GM12878 (cell line): Measurements from ENCODE around the gene MAP1S. TPM values are rescaled to one million over a fixed set of nuclear protein-coding genes. Genes with fewer than 3 reads are reported as not detected.
"Not testable (repeated sequence)": the region's sequence is repeated elsewhere in the genome, so short reads cannot be mapped to it uniquely, and the experiment has no call there.

ENCODE experiments used
- ATAC-seq: fragments of 200-7000 bp; cut with Tn5 transposase; 3 replicates; pipeline ENCODE4 v1.9.1; 2020; ENCODE audit warnings: mild to moderate bottlenecking, moderate library complexity
- BruUV-seq: library from RNA; stranded (reverse); fragments of 400-500 nt; replicated peaks from 2 replicates; lab custom pipeline; 2021; lab: Mats Ljungman, UMichigan
- CTCF ChIA-PET: fragments of 300-600 bp; sonication (Branson Sonifier 250); formaldehyde crosslinking; extraction: SDS; loops from one replicate; lab custom pipeline; 2021; ENCODE audit warnings: inconsistent platforms; lab: Yijun Ruan, JAX
- POLR2A ChIA-PET: fragments of 350-600 bp; formaldehyde crosslinking; extraction: SDS; loops from one replicate; lab custom pipeline; 2021; ENCODE audit warnings: inconsistent platforms; lab: Charles Lee
- RAD21 ChIA-PET: fragments of 300-600 bp; sonication (Branson Sonifier 250); formaldehyde crosslinking; loops from one replicate; lab custom pipeline; 2023; ENCODE audit warnings: antibody characterized with exemption; ENCODE audit not compliant: unreplicated experiment; lab: Charles Lee
- SMC1A ChIA-PET: fragments of 300-600 bp; sonication (Branson Sonifier 250); formaldehyde crosslinking; loops from one replicate; lab custom pipeline; 2023; ENCODE audit not compliant: unreplicated experiment, uncharacterized antibody; lab: Charles Lee
- DNase-seq: peaks from one replicate; pipeline ENCODE4 v3.0.0-alpha.2; 2011; ENCODE audit warnings: low read depth, low spot score
- FAIRE-seq: peaks from 3 replicates; lab custom pipeline; 2011; peaks lifted over from hg19 to GRCh38; lab: Jason Lieb, UNC
- H2AFZ ChIP-seq: 2 replicates; pipeline ENCODE4 v1.6.0; 2011; ENCODE audit warnings: low read depth, low read length, control low read depth; ENCODE audit not compliant: control insufficient read depth
- H3K27ac ChIP-seq: 2 replicates; pipeline ENCODE4 v1.5.1; 2011; ENCODE audit warnings: control low read depth; ENCODE audit not compliant: control insufficient read depth, insufficient read depth
- H3K27me3 ChIP-seq, 2 experiments: replicated peaks in 1 of 2; 2 replicates each; pipeline versions ENCODE4 v1.6.0 to v1.6.1; 2011; ENCODE audit warnings: low read length in 1 of 2; ENCODE audit not compliant: control insufficient read depth in 2 of 2, insufficient read depth in 2 of 2
- H3K36me3 ChIP-seq, 2 experiments: 2 replicates each; pipeline ENCODE4 v1.5.1; 2011; ENCODE audit warnings: low read length in 1 of 2; ENCODE audit not compliant: control insufficient read depth in 2 of 2, insufficient read depth in 2 of 2
- H3K4me1 ChIP-seq: 2 replicates; pipeline ENCODE4 v1.6.1; 2011; ENCODE audit warnings: mild to moderate bottlenecking, low read length, moderate library complexity, mixed read lengths; ENCODE audit not compliant: control insufficient read depth, insufficient read depth
- H3K4me2 ChIP-seq: 2 replicates; pipeline ENCODE4 v1.6.0; 2011; ENCODE audit warnings: control low read depth; ENCODE audit not compliant: control insufficient read depth, insufficient read depth
- H3K4me3 ChIP-seq: fragments of 200-600 bp; sonication (generic); 2 replicates; pipeline ENCODE4 v1.5.1; 2016
- H3K79me2 ChIP-seq: 2 replicates; pipeline ENCODE4 v1.6.0; 2011; ENCODE audit warnings: low read length; ENCODE audit not compliant: control insufficient read depth, insufficient read depth
- H3K9ac ChIP-seq: 2 replicates; pipeline ENCODE4 v1.8.0; 2011; ENCODE audit warnings: low read length, control low read depth, mixed read lengths; ENCODE audit not compliant: control insufficient read depth, insufficient read depth
- H3K9me3 ChIP-seq: replicated peaks from 3 replicates; pipeline ENCODE4 v1.5.1; 2011; ENCODE audit warnings: mild to moderate bottlenecking, low read length; ENCODE audit not compliant: control insufficient read depth, insufficient read depth
- H4K20me1 ChIP-seq: 2 replicates; pipeline ENCODE4 v1.6.0; 2011; ENCODE audit not compliant: control insufficient read depth, insufficient read depth
- BHLHE40 ChIP-seq, 2 experiments: fragments of 450-650 bp in 1 of 2; IDR thresholded peaks; 2 replicates each; pipeline ENCODE4 v1.6.1; 2011 to 2017; ENCODE audit warnings: low read depth in 2 of 2, borderline replicate concordance in 1 of 2, improper control_type of control experiment in 1 of 2, low read length in 1 of 2, mild to moderate bottlenecking in 1 of 2
- CHD4 ChIP-seq: fragments of 200-600 bp; sonication (generic); IDR thresholded peaks from 2 replicates; pipeline ENCODE4 v1.6.1; 2016; ENCODE audit warnings: mild to moderate bottlenecking
- RBBP5 ChIP-seq: fragments of 200-600 bp; sonication (generic); conservative IDR thresholded peaks from 2 replicates; pipeline ENCODE4 v1.6.1; 2016
- RFX5 ChIP-seq: IDR thresholded peaks from 2 replicates; pipeline ENCODE4 v1.6.1; 2011; ENCODE audit warnings: low read depth, low read length, improper control_type of control experiment
- SIN3A ChIP-seq: IDR thresholded peaks from 2 replicates; pipeline ENCODE4 v1.6.1; 2012; ENCODE audit warnings: low read depth, low read length, improper control_type of control experiment
- USF2 ChIP-seq: IDR thresholded peaks from 2 replicates; pipeline ENCODE4 v1.6.1; 2011; ENCODE audit warnings: low read depth, low read length, improper control_type of control experiment, borderline replicate concordance
- WGBS: methylation state at CpG from one replicate; pipeline ENCODE4 v1.1.6; 2016; ENCODE audit warnings: low lambda C conversion rate; ENCODE audit not compliant: insufficient replicate concordance, insufficient coverage; ENCODE audit errors: missing lambda C conversion rate; 5-methylcytosine and 5-hydroxymethylcytosine counted together
- in situ Hi-C: fragments of 300-500 bp; cut with MboI; formaldehyde crosslinking; loops from 9 replicates; pipeline ENCODE4 v1.14.3; 2018; ENCODE audit warnings: mixed read lengths
- intact Hi-C: fragments of 100-400 bp; cut with micrococcal nuclease; formaldehyde crosslinking; loops from one replicate; pipeline ENCODE4 v1.14.2; 2022; ENCODE audit not compliant: unreplicated experiment
- polyA plus RNA-seq, 11 experiments: library from polyadenylated mRNA; depleted of rRNA in 4 of 11; unstranded in 6 of 11; stranded (reverse) in 5 of 11; fragments of >200 nt; fragmentation: Nextera tagmentation in 4 of 11; fragmentation: Illumina TruSeq in 1 of 11; extraction: Ambion mirVana in 4 of 11; extraction: Trizol in 1 of 11; gene quantifications; 1 replicate in 1 of 11; 2 replicates in 10 of 11; pipeline versions ENCODE4 v1.2.1 to v1.2.3, GENCODE V29; 2011 to 2016; ENCODE audit warnings: inconsistent platforms in 2 of 11, missing spikeins in 2 of 11, low read depth in 1 of 11
- total RNA-seq, 4 experiments: library from RNA; depleted of rRNA in 3 of 4; stranded (reverse); fragments of >200 nt in 3 of 4; fragmentation: Illumina TruSeq in 1 of 4; extraction: Trizol in 1 of 4; gene quantifications; 2 replicates each; pipeline versions ENCODE4 v1.2.1 to v1.2.3, GENCODE V29; 2013 to 2021

Gene MAP1S
- total and polyA plus RNA-seq, 10 of the 15 experiments (the other 5 are each of a cell fraction or from before 2014, with no cell fraction given): 2.1 to 63.9 (median 15.0) TPM

GRCh38 chr19:17780781-17781180, 61.5 kb downstream of the MAP1S start:
- SMC1A ChIA-PET: no interaction called here
- WGBS: 94% methylated on average over 2 of the region's 2 CpGs
- FAIRE-seq (no peak), ATAC-seq (no peak), DNase-seq (no peak)
- Histone ChIP-seq H3K27ac (no peak overlapping the region), H3K36me3 (peaks cover 4 to 10% of the 10 kb centered on the region in 2 experiments; a peak in 3 of 4 replicates), H3K9me3 (no peaks in the 10 kb centered on the region), H3K4me2 (no peak overlapping the region), H3K79me2 (no peaks in the 10 kb centered on the region), H3K4me3 (no peak overlapping the region), H3K9ac (no peak overlapping the region), H4K20me1 (no peaks in the 10 kb centered on the region; the same call in 1 of the 2 replicates), H3K27me3 (no peaks in the 10 kb centered on the region), H3K4me1 (peaks cover 16% of the 10 kb centered on the region), H2AFZ (no peak overlapping the region)
- CTCF ChIA-PET: interaction anchor here (0.8 kb wide), 1 partner anchor 77 kb away, joined by 3 read pairs; no protein-coding TSS in a partner anchor
- TF ChIP-seq SIN3A (no peak), RFX5 (no peak), RBBP5 (no peak), BHLHE40 (IDR thresholded peaks at IDR 0.05; ENCODE audit: borderline replicate concordance in 1 of 2, low read depth in 2 of 2, low read length in 1 of 2) (no peak), USF2 (no peak), CHD4 (no peak)
- intact Hi-C loops: loop anchor here (10.0 kb wide), 1 partner anchor 154 kb away; the partner anchor contains the start of gene CCDC124
- POLR2A ChIA-PET: interaction anchor here (0.6 kb wide), 1 partner anchor 321 kb away, joined by 6 read pairs; no protein-coding TSS in a partner anchor
- in situ Hi-C loops: no loop called here
- BruUV-seq: no TSS peak
- RAD21 ChIA-PET: no interaction called here

- H3K27me3 ChIP-seq, H3K9me3 ChIP-seq, in situ Hi-C loops, H3K4me1 ChIP-seq, ATAC-seq, H3K36me3 ChIP-seq, POLR2A ChIA-PET, H3K79me2 ChIP-seq, H2AFZ ChIP-seq, H3K27ac ChIP-seq, H3K4me3 ChIP-seq, H4K20me1 ChIP-seq, FAIRE-seq, H3K4me2 ChIP-seq, H3K9ac ChIP-seq, DNase-seq, BruUV-seq: not testable (repeated sequence)
- ChIA-PET RAD21 (interaction anchor here (0.7 to 2.2 kb wide), 6 partner anchors 29 to 87 kb away, joined by 3 to 7 read pairs (median 4); partner anchors contain the start of gene MAP1S), SMC1A (interaction anchor here (0.6 to 1.9 kb wide), 6 partner anchors 17 to 80 kb away, joined by 3 to 10 read pairs (median 5); no protein-coding TSS in a partner anchor), CTCF (interaction anchor here (0.6 to 3.2 kb wide), 13 partner anchors 17 to 210 kb away, joined by 3 to 36 read pairs (median 4); partner anchors contain the start of genes FCHO1, JAK3 and RPL18A)
- WGBS: 82% methylated on average over 5 of the region's 5 CpGs
- intact Hi-C loops: loop anchor here (1.0 to 10.0 kb wide), 2 partner anchors 79 to 151 kb away; partner anchors contain the start of gene CCDC124
Measured at GRCh38 chr19:17783721-17784120, 64.4 kb downstream of the MAP1S start.

Other genes starting within 250 kb of the MAP1S start
Only the 7 nearest of the 12 such genes appear.
- gene UNC13A, start 31.1 kb upstream of the MAP1S start, total RNA-seq (2014; rRNA removed): under 0.01 and 0.17 TPM in 2 replicates
- 0.04 and 0.05 TPM in 2 replicates for gene UNC13A, start 31.1 kb upstream of the MAP1S start, total RNA-seq (2014; rRNA removed; fragmentation: Illumina TruSeq; extraction: Trizol)
- gene UNC13A, start 31.1 kb upstream of the MAP1S start, total RNA-seq (2021): 0.08 and 0.48 TPM in 2 replicates
- 0.10 and 0.12 TPM in 2 replicates for gene UNC13A, start 31.1 kb upstream of the MAP1S start, polyA plus RNA-seq (2011; rRNA removed)
- gene UNC13A, start 31.1 kb upstream of the MAP1S start, polyA plus RNA-seq (2014; fragmentation: Illumina TruSeq; extraction: Trizol): 0.05 and 0.18 TPM in 2 replicates
- gene UNC13A, start 31.1 kb upstream of the MAP1S start, polyA plus RNA-seq (2014; fragmentation: Nextera tagmentation; extraction: Ambion mirVana): under 1 TPM in 1 of 2 experiments, not detected in 1; under 0.01 TPM
- 0.09 and 0.13 TPM in 2 replicates for gene UNC13A, start 31.1 kb upstream of the MAP1S start, polyA plus RNA-seq (2014; rRNA removed)
- under 1 TPM; 0.16 to 0.23 TPM for gene UNC13A, start 31.1 kb upstream of the MAP1S start, polyA plus RNA-seq (2016; fragmentation: Nextera tagmentation; extraction: Ambion mirVana)
- 24.3 and 25.2 TPM in 2 replicates for gene FCHO1, start 32.0 kb downstream of the MAP1S start, total RNA-seq (2014; rRNA removed)
- gene FCHO1, start 32.0 kb downstream of the MAP1S start, total RNA-seq (2014; rRNA removed; fragmentation: Illumina TruSeq; extraction: Trizol): 12.2 and 12.5 TPM in 2 replicates
- 36.9 and 45.8 TPM in 2 replicates for gene FCHO1, start 32.0 kb downstream of the MAP1S start, total RNA-seq (2021)
- gene FCHO1, start 32.0 kb downstream of the MAP1S start, polyA plus RNA-seq (2011; rRNA removed): 4.3 and 7.2 TPM in 2 replicates
- 6.9 and 11.7 TPM in 2 replicates for gene FCHO1, start 32.0 kb downstream of the MAP1S start, polyA plus RNA-seq (2014; fragmentation: Illumina TruSeq; extraction: Trizol)
- under 1 TPM; 0.14 to 0.73 TPM for gene FCHO1, start 32.0 kb downstream of the MAP1S start, polyA plus RNA-seq (2014; fragmentation: Nextera tagmentation; extraction: Ambion mirVana)
- 19.2 and 22.7 TPM in 2 replicates for gene FCHO1, start 32.0 kb downstream of the MAP1S start, polyA plus RNA-seq (2014; rRNA removed)
- gene FCHO1, start 32.0 kb downstream of the MAP1S start, polyA plus RNA-seq (2016; fragmentation: Nextera tagmentation; extraction: Ambion mirVana): 10 to 100 TPM; 24.4 to 28.4 TPM
- 0.22 TPM in 1 of 2 replicates, not detected in the other for gene B3GNT3, start 75.7 kb downstream of the MAP1S start, total RNA-seq (2014; rRNA removed)
- not detected in 2 replicates for gene B3GNT3, start 75.7 kb downstream of the MAP1S start, total RNA-seq (2014; rRNA removed; fragmentation: Illumina TruSeq; extraction: Trizol)
- 0.08 TPM in 1 of 2 replicates, not detected in the other for gene B3GNT3, start 75.7 kb downstream of the MAP1S start, total RNA-seq (2021)
- gene B3GNT3, start 75.7 kb downstream of the MAP1S start, polyA plus RNA-seq (2011; rRNA removed): not detected in 2 replicates
- not detected in 2 replicates for gene B3GNT3, start 75.7 kb downstream of the MAP1S start, polyA plus RNA-seq (2014; fragmentation: Illumina TruSeq; extraction: Trizol)
- not detected for gene B3GNT3, start 75.7 kb downstream of the MAP1S start, polyA plus RNA-seq (2014; fragmentation: Nextera tagmentation; extraction: Ambion mirVana)
- gene B3GNT3, start 75.7 kb downstream of the MAP1S start, polyA plus RNA-seq (2014; rRNA removed): not detected in 2 replicates
- gene B3GNT3, start 75.7 kb downstream of the MAP1S start, polyA plus RNA-seq (2016; fragmentation: Nextera tagmentation; extraction: Ambion mirVana): not detected
- gene INSL3, start 102.0 kb downstream of the MAP1S start, total RNA-seq (2014; rRNA removed): 0.93 and 1.2 TPM in 2 replicates
- 0.32 and 0.36 TPM in 2 replicates for gene INSL3, start 102.0 kb downstream of the MAP1S start, total RNA-seq (2014; rRNA removed; fragmentation: Illumina TruSeq; extraction: Trizol)
- gene INSL3, start 102.0 kb downstream of the MAP1S start, total RNA-seq (2021): 0.93 and 1.7 TPM in 2 replicates
- 0.16 and 0.29 TPM in 2 replicates for gene INSL3, start 102.0 kb downstream of the MAP1S start, polyA plus RNA-seq (2011; rRNA removed)
- 0.73 TPM in 1 of 2 replicates, not detected in the other for gene INSL3, start 102.0 kb downstream of the MAP1S start, polyA plus RNA-seq (2014; fragmentation: Illumina TruSeq; extraction: Trizol)
- gene INSL3, start 102.0 kb downstream of the MAP1S start, polyA plus RNA-seq (2014; fragmentation: Nextera tagmentation; extraction: Ambion mirVana): under 1 TPM; 0.37 to 0.66 TPM
- gene INSL3, start 102.0 kb downstream of the MAP1S start, polyA plus RNA-seq (2014; rRNA removed): 0.27 and 1.1 TPM in 2 replicates
- gene INSL3, start 102.0 kb downstream of the MAP1S start, polyA plus RNA-seq (2016; fragmentation: Nextera tagmentation; extraction: Ambion mirVana): 1 to 10 TPM in 1 of 2 experiments, under 1 TPM in 1; 0.78 to 1.9 TPM
- 30.7 and 31.8 TPM in 2 replicates for gene JAK3, start 128.5 kb downstream of the MAP1S start, total RNA-seq (2014; rRNA removed)
- gene JAK3, start 128.5 kb downstream of the MAP1S start, total RNA-seq (2014; rRNA removed; fragmentation: Illumina TruSeq; extraction: Trizol): 11.5 and 11.6 TPM in 2 replicates
- gene JAK3, start 128.5 kb downstream of the MAP1S start, total RNA-seq (2021): 64.2 and 67.9 TPM in 2 replicates
- 13.1 and 26.9 TPM in 2 replicates for gene JAK3, start 128.5 kb downstream of the MAP1S start, polyA plus RNA-seq (2011; rRNA removed)
- gene JAK3, start 128.5 kb downstream of the MAP1S start, polyA plus RNA-seq (2014; fragmentation: Illumina TruSeq; extraction: Trizol): 9.8 and 13.9 TPM in 2 replicates
- 10 to 100 TPM in 1 of 2 experiments, 1 to 10 TPM in 1; 7.8 to 37.2 TPM for gene JAK3, start 128.5 kb downstream of the MAP1S start, polyA plus RNA-seq (2014; fragmentation: Nextera tagmentation; extraction: Ambion mirVana)
- gene JAK3, start 128.5 kb downstream of the MAP1S start, polyA plus RNA-seq (2014; rRNA removed): 36.8 and 39.1 TPM in 2 replicates
- gene JAK3, start 128.5 kb downstream of the MAP1S start, polyA plus RNA-seq (2016; fragmentation: Nextera tagmentation; extraction: Ambion mirVana): 10 to 100 TPM; 34.8 to 35.8 TPM
- gene RPL18A, start 140.4 kb downstream of the MAP1S start, total RNA-seq (2014; rRNA removed): 3,172 and 3,519 TPM in 2 replicates
- gene RPL18A, start 140.4 kb downstream of the MAP1S start, total RNA-seq (2014; rRNA removed; fragmentation: Illumina TruSeq; extraction: Trizol): 1,696 and 1,955 TPM in 2 replicates
- 3,774 and 3,973 TPM in 2 replicates for gene RPL18A, start 140.4 kb downstream of the MAP1S start, total RNA-seq (2021)
- gene RPL18A, start 140.4 kb downstream of the MAP1S start, polyA plus RNA-seq (2011; rRNA removed): 583 and 1,181 TPM in 2 replicates
- 545 and 2,062 TPM in 2 replicates for gene RPL18A, start 140.4 kb downstream of the MAP1S start, polyA plus RNA-seq (2014; fragmentation: Illumina TruSeq; extraction: Trizol)
- gene RPL18A, start 140.4 kb downstream of the MAP1S start, polyA plus RNA-seq (2014; fragmentation: Nextera tagmentation; extraction: Ambion mirVana): 1,000 to 10,000 TPM; 1,658 to 1,675 TPM
- 3,622 and 3,810 TPM in 2 replicates for gene RPL18A, start 140.4 kb downstream of the MAP1S start, polyA plus RNA-seq (2014; rRNA removed)
- gene RPL18A, start 140.4 kb downstream of the MAP1S start, polyA plus RNA-seq (2016; fragmentation: Nextera tagmentation; extraction: Ambion mirVana): 1,000 to 10,000 TPM; 2,538 to 2,591 TPM
- 0.06 TPM in 1 of 2 replicates, not detected in the other for gene SLC5A5, start 152.5 kb downstream of the MAP1S start, total RNA-seq (2014; rRNA removed)
- gene SLC5A5, start 152.5 kb downstream of the MAP1S start, total RNA-seq (2014; rRNA removed; fragmentation: Illumina TruSeq; extraction: Trizol): 0.05 TPM in 1 of 2 replicates, not detected in the other
- gene SLC5A5, start 152.5 kb downstream of the MAP1S start, total RNA-seq (2021): 0.05 and 0.08 TPM in 2 replicates
- gene SLC5A5, start 152.5 kb downstream of the MAP1S start, polyA plus RNA-seq (2011; rRNA removed): 0.04 TPM in 2 replicates
- gene SLC5A5, start 152.5 kb downstream of the MAP1S start, polyA plus RNA-seq (2014; fragmentation: Illumina TruSeq; extraction: Trizol): 0.03 TPM in 1 of 2 replicates, not detected in the other
- gene SLC5A5, start 152.5 kb downstream of the MAP1S start, polyA plus RNA-seq (2014; fragmentation: Nextera tagmentation; extraction: Ambion mirVana): under 1 TPM; 0.02 to 0.05 TPM
- 0.06 TPM in 1 of 2 replicates, not detected in the other for gene SLC5A5, start 152.5 kb downstream of the MAP1S start, polyA plus RNA-seq (2014; rRNA removed)
- gene SLC5A5, start 152.5 kb downstream of the MAP1S start, polyA plus RNA-seq (2016; fragmentation: Nextera tagmentation; extraction: Ambion mirVana): under 1 TPM in 1 of 2 experiments, not detected in 1; 0.08 TPM